ENCODE data around the gene DLG2.
A peak's percentile ranks its signal among the peaks of the same experiment; 100 is the strongest.
"Not testable (repeated sequence)": the region's sequence is repeated elsewhere in the genome, so short reads cannot be mapped to it uniquely, and the experiment has no call there.

DLG2 gene

GRCh38 chr11:84817998-84818397 lies 809.1 kb downstream of the DLG2 start:
- DNase-seq = no peak

GRCh38 chr11:84812471-84812969 lies 814.6 kb downstream of the DLG2 start:
- DNase-seq = no peak

- DNase-seq = no peak
Observed at GRCh38 chr11:84806354-84806753, 820.8 kb downstream of the DLG2 start.

GRCh38 chr11:84804041-84804440 lies 823.1 kb downstream of the DLG2 start:
- no peak for DNase-seq

- DNase-seq = no peak
Observed at GRCh38 chr11:84800755-84801346, 826.3 kb downstream of the DLG2 start.

- DNase-seq = no peak
Observed at GRCh38 chr11:84799112-84799511, 828.0 kb downstream of the DLG2 start.

GRCh38 chr11:84795698-84796097 lies 831.4 kb downstream of the DLG2 start:
- DNase-seq = no peak

- DNase-seq = no peak
Observed at GRCh38 chr11:84794663-84795443, 832.3 kb downstream of the DLG2 start.

GRCh38 chr11:84793318-84793717 lies 833.8 kb downstream of the DLG2 start:
- DNase-seq = no peak

- DNase-seq = no peak
Observed at GRCh38 chr11:84790849-84791427, 836.2 kb downstream of the DLG2 start.

- DNase-seq = no peak
Observed at GRCh38 chr11:84788220-84788619, 838.9 kb downstream of the DLG2 start.

GRCh38 chr11:84784158-84784557 lies 843.0 kb downstream of the DLG2 start:
- not testable (repeated sequence) for DNase-seq

GRCh38 chr11:84780689-84781293 lies 846.4 kb downstream of the DLG2 start:
- no peak for DNase-seq

- no peak for DNase-seq
Observed at GRCh38 chr11:84775503-84775902, 851.6 kb downstream of the DLG2 start.

- no peak for DNase-seq
Observed at GRCh38 chr11:84763931-84764330, 863.2 kb downstream of the DLG2 start.

- DNase-seq = no peak
Observed at GRCh38 chr11:84757711-84758110, 869.4 kb downstream of the DLG2 start.

- DNase-seq = no peak
Observed at GRCh38 chr11:84751371-84751770, 875.8 kb downstream of the DLG2 start.

GRCh38 chr11:84747871-84748270 lies 879.3 kb downstream of the DLG2 start:
- DNase-seq = no peak

GRCh38 chr11:84740050-84740449 lies 887.1 kb downstream of the DLG2 start:
- DNase-seq = no peak

- DNase-seq = no peak
Observed at GRCh38 chr11:84724256-84724655, 902.9 kb downstream of the DLG2 start.

GRCh38 chr11:84722583-84723108 lies 904.5 kb downstream of the DLG2 start:
- no peak for DNase-seq

GRCh38 chr11:84721561-84721961 lies 905.6 kb downstream of the DLG2 start:
- DNase-seq = no peak

- peak; percentile 8 for DNase-seq
Observed at GRCh38 chr11:84720706-84721402, 906.3 kb downstream of the DLG2 start.

All from inflammatory macrophage treated with lipopolysaccharide for 4 hours (primary cell).